Chondrocyte (in vitro differentiated cells): Measurements from ENCODE around the gene POLR1F. TPM values are rescaled to one million over a fixed set of nuclear protein-coding genes. Genes with fewer than 3 reads are reported as not detected.

Source experiments
- DNase-seq: peaks from one replicate; pipeline ENCODE4 v3.0.0; 2021; ENCODE audit warnings: mixed read lengths, low spot score
- H3K27ac Mint-ChIP-seq: one replicate; pipeline ENCODE4 v1.8.0; 2021; ENCODE audit warnings: mild to moderate bottlenecking, moderate library complexity, mixed read lengths; ENCODE audit not compliant: unreplicated experiment
- H3K27me3 Mint-ChIP-seq: 2 replicates; pipeline ENCODE4 v1.8.0; 2021; ENCODE audit warnings: low read depth, mixed read lengths
- H3K36me3 Mint-ChIP-seq: 2 replicates; pipeline ENCODE4 v1.8.0; 2021; ENCODE audit warnings: low read depth, mixed read lengths
- H3K4me1 Mint-ChIP-seq: 2 replicates; pipeline ENCODE4 v1.8.0; 2021; ENCODE audit warnings: low read depth, mild to moderate bottlenecking, mixed read lengths
- H3K4me3 Mint-ChIP-seq: one replicate; pipeline ENCODE4 v1.8.0; 2021; ENCODE audit warnings: mild to moderate bottlenecking, moderate library complexity, mixed read lengths; ENCODE audit not compliant: unreplicated experiment
- H3K9me3 Mint-ChIP-seq: 2 replicates; pipeline ENCODE4 v1.8.0; 2021; ENCODE audit warnings: low read depth, mixed read lengths
- CTCF ChIP-seq: fragments of 200-600 bp; sonication (generic); IDR thresholded peaks from 2 replicates; pipeline ENCODE4 v1.5.0; 2021; ENCODE audit warnings: antibody characterized with exemption, mild to moderate bottlenecking, moderate library complexity
- total RNA-seq: library from RNA; stranded (reverse); gene quantifications from 3 replicates; pipeline ENCODE4 v1.2.1, GENCODE V29; 2021

Gene POLR1F
- total RNA-seq, 1 donor from 2014 or later: 11.6 TPM

DNA sequence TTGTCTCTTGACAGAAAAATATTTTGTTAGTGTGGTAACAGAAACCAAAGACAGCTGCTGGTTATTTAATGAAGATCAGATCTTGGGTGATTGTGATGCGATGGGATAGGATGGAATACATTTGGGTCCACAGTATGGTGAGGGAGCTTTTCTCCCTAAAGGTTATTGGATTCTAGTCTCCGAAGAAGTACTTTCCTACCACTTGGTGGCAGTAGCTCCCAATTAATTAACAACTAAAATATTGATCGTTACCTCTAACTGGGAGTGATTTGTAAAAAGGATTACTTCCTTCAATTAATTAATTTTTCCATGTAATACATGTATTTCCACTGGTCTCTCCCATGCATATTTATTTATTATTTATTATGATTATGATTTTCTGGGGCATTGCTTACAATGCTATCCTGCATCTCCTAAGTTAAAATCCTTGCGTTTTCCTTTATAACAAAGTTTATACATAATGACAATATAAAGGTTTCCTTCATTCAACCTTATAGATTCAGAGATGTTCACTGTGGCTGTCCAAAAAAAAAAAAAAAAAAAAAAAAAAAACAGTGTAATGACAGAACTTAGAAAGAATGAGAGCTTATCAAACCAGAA is 39.0 kb upstream of the POLR1F start:
- Mint-ChIP-seq H3K9me3 (no peaks in the 10 kb centered on the region), H3K36me3 (no peaks in the 10 kb centered on the region), H3K4me3 (no peak overlapping the region), H3K27ac (no peak overlapping the region), H3K27me3 (peaks cover 12% of the 10 kb centered on the region), H3K4me1 (no peaks in the 10 kb centered on the region)
- no peak for DNase-seq
- peak; percentile 90 for TF ChIP-seq CTCF

DNA sequence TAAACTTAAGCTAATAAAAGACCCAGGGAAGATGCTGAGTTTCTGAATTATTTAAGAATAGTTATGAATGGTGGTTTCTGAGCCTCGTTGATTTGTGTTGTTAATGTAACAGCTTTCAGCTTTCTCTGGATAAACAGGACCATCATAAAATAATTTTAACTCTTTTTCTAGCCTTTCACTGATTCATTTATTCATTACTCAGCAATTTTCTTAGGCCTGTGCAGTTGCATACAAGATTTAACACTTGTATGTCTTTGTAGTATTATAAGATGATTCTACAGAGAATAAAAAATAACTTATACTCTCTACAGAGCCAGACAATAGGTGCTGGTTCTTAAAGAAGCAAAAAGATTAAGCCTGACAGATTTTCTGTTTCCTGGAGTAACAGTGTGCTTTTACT is 35.2 kb upstream of the POLR1F start:
- no peaks in the 10 kb centered on the region for H3K4me1 Mint-ChIP-seq
- no peaks in the 10 kb centered on the region for H3K9me3 Mint-ChIP-seq
- DNase-seq: no peak
- no peak overlapping the region for H3K4me3 Mint-ChIP-seq
- TF ChIP-seq CTCF: no peak
- H3K27me3 Mint-ChIP-seq: peaks cover 16% of the 10 kb centered on the region
- no peak overlapping the region for H3K27ac Mint-ChIP-seq
- no peaks in the 10 kb centered on the region for H3K36me3 Mint-ChIP-seq

- Mint-ChIP-seq H3K27me3 (peaks cover 26% of the 10 kb centered on the region), H3K36me3 (no peaks in the 10 kb centered on the region), H3K4me1 (no peaks in the 10 kb centered on the region), H3K9me3 (no peaks in the 10 kb centered on the region), H3K27ac (no peak overlapping the region), H3K4me3 (no peak overlapping the region)
- no peak for DNase-seq
- TF ChIP-seq CTCF: no peak
These were observed 19.9 kb upstream of the POLR1F start for GRCh38 chr7:19728716-19729115.

- no peak for TF ChIP-seq CTCF
- no peaks in the 10 kb centered on the region for H3K36me3 Mint-ChIP-seq
- DNase-seq: no peak
These were observed 16.9 kb upstream of the POLR1F start for GRCh38 chr7:19725770-19726169.

GRCh38 chr7:19715499-19715898 is 6.7 kb upstream of the POLR1F start:
- H3K4me1 Mint-ChIP-seq: no peaks in the 10 kb centered on the region
- no peak for TF ChIP-seq CTCF
- no peak overlapping the region for H3K4me3 Mint-ChIP-seq
- no peaks in the 10 kb centered on the region for H3K9me3 Mint-ChIP-seq
- H3K27ac Mint-ChIP-seq: no peak overlapping the region
- H3K27me3 Mint-ChIP-seq: peaks cover 21% of the 10 kb centered on the region
- H3K36me3 Mint-ChIP-seq: no peaks in the 10 kb centered on the region
- no peak for DNase-seq

More at GRCh38 chr7:19725770-19726169, 16.9 kb upstream of the POLR1F start:
- no peaks in the 10 kb centered on the region for H3K4me1 Mint-ChIP-seq
- no peak overlapping the region for H3K4me3 Mint-ChIP-seq
- no peak overlapping the region for H3K27ac Mint-ChIP-seq
- peaks cover 24% of the 10 kb centered on the region for H3K27me3 Mint-ChIP-seq
- no peaks in the 10 kb centered on the region for H3K9me3 Mint-ChIP-seq
